HFF-Myc (cell line): ENCODE measurements around the gene DACH1.

ENCODE experiments used
- DNase-seq: peaks from one replicate; pipeline ENCODE4 v3.0.0-alpha.2; 2011; ENCODE audit warnings: low read depth; ENCODE audit errors: extremely low read depth
- H3K4me3 ChIP-seq: replicated peaks from 2 replicates; pipeline ENCODE4 v1.5.1; 2011; ENCODE audit warnings: low read depth, mild to moderate bottlenecking, control low read depth, low read length
- TF ChIP-seq, protein P1 (sequence below): IDR thresholded peaks from 2 replicates; pipeline ENCODE4 v1.5.1; 2012; ENCODE audit warnings: mild to moderate bottlenecking, low read depth, low read length, control low read depth; ENCODE audit errors: missing control alignments

DACH1 gene

DNA sequence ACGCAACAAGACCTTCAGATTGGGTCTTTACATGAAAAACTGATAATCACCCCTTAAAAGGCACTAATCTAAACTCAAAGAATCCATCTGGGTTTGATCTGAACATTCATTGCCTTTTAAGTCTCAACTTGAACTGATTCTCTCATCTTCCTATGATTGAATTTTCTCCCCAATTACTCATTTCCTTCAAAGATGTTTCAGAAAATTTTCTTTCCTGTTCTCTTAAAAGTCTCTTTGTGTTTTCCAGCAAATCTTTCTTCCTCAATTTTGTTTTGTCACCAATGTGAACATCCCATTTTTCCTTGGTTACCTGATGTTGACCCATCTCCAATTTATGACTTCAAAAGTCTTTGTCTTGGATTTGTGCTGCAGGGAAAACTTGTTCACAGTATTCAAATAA is 234.3 kb downstream of the DACH1 start:
- TF ChIP-seq, protein P1, sequence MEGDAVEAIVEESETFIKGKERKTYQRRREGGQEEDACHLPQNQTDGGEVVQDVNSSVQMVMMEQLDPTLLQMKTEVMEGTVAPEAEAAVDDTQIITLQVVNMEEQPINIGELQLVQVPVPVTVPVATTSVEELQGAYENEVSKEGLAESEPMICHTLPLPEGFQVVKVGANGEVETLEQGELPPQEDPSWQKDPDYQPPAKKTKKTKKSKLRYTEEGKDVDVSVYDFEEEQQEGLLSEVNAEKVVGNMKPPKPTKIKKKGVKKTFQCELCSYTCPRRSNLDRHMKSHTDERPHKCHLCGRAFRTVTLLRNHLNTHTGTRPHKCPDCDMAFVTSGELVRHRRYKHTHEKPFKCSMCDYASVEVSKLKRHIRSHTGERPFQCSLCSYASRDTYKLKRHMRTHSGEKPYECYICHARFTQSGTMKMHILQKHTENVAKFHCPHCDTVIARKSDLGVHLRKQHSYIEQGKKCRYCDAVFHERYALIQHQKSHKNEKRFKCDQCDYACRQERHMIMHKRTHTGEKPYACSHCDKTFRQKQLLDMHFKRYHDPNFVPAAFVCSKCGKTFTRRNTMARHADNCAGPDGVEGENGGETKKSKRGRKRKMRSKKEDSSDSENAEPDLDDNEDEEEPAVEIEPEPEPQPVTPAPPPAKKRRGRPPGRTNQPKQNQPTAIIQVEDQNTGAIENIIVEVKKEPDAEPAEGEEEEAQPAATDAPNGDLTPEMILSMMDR = no peak
- no peak overlapping the region for H3K4me3 ChIP-seq
- DNase-seq = no peak

DNA sequence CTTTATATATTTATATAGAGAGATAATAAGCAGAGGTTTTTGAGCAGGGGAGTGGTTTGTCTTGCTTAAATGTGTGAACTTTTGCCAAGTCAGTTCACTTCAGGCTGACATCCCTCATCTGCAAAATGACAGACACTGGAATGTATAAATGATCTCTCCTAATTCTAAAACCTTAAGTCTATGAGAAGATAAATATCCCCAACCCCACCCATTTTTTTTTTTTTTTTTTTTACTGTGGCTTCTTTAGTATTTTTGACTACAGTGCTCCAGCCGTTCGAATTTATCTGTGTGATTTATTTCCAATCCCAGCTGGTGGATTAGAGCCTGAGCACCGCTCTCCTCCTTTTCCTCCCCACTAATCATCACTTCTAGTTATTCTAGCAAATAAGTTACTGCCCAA is 234.8 kb downstream of the DACH1 start:
- H3K4me3 ChIP-seq = no peak overlapping the region
- TF ChIP-seq, protein P1 = no peak
- no peak for DNase-seq

DNA sequence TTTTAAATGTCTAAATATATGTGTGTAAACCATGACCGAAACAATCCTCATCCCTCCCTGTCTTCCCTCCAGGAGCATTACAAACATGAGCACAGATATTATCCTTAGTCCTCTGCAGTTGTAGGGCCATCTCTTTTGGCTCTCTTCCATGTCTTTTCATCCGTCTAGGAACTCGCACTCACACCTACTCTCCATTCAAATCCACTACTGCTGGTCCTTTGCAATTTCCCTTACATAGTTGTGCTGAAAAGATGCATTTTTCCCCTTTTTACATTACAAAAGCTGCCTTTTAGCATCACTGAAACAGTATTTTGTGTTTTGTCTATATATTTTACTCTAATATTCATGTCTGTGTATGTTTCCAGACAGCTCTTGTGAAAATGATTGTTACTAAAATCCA is 237.8 kb downstream of the DACH1 start:
- H3K4me3 ChIP-seq = no peak overlapping the region
- DNase-seq = no peak
- TF ChIP-seq, protein P1 = no peak

DNA sequence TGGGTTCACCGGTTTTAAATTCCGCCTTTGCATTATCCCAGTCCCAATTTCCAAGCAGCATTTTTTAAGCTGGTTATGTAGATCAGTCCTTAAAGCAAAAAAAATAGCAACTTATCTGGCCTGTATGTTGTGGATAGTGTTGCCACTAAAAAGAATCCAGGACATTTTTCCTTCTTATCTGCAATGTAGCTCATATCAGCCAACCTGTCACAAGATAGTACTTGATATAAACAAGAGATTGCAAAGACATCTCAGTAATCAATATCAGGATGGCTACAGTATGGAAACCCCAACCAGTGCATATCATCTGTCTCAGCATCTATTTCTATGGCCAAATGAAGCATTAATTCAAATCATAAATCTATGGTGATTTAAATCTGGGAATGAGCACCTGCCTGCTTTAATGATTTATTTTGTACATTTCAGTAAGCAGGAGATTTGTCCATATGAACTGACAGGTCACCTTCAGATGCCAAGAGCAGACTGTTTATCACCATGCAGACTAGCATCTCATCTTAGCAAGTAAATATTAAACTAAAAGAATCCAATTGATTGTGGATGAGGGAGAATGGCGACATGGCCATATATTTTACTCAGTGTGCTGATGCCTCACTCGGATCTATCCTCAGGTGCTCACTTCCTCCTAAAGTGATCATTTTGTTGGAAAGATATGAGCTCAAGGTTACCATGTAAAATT is 240.4 kb downstream of the DACH1 start:
- no peak for DNase-seq
- no peak overlapping the region for H3K4me3 ChIP-seq
- TF ChIP-seq, protein P1 = no peak

DNA sequence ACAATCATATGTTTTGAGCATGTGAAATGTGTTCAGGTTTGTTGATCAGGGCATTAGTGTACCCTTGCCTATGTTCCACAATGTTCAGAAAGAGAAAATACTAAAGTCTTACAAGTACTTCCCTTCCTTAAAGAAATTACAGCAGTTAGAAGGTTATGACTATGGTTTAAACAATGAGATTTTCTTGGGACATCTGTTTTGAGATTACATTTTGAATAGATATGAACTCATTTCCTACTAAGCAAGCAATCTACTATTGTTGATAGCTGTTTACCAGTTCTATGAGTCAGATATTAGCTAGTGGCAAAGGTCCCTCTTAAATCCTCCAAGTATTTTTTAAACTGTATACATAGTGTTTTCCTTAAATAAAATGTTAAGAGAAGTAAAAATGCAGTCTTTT is 241.3 kb downstream of the DACH1 start:
- TF ChIP-seq, protein P1 = no peak
- H3K4me3 ChIP-seq = no peak overlapping the region
- peak; percentile 59 for DNase-seq

DNA sequence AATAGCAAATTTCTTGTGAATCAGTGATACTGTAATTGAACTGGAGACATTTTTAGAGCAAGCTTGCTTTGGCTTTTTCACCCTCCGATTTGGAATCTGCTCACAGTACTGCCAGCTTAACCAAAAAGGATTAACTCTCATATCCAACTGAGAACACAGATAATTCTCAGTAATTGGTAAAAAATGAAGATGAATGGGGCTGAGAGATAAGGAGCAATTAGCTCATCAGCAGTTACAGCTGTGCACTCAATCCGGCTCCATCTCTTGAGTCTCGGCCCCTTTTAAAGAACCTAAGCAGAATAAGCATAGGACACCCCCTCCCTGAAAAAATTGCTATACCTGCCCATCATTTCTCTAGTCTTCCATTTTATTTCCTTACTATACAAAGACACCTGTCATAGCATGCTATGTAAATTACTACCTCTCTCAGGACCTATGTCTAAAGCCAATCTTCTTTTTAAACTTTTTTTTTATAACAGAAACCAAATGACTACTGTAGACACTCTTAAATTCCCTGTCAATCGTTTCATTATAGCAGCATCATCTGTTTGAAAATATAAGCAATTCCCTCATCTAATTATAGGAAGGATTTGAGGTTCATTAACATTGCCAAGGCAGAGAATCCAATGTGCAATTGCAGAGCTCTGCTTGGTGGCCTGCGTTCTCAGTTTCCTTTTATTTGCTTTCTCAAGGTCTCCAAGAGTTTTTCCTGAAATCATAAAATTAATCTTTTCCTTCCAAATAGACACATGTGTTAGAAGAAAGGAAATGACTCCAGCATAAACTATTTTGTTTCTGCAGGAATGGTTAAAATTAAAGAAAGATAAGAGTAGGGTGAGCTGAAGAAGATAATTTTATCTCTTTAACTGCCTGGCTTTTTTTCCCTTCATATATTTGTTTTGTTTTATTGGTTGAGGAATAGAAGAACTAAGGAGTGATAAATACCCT is 242.1 kb downstream of the DACH1 start:
- DNase-seq = no peak
- no peak overlapping the region for H3K4me3 ChIP-seq
- TF ChIP-seq, protein P1 = no peak
